ENCODE measurements around the gene SLAMF1.

DNA sequence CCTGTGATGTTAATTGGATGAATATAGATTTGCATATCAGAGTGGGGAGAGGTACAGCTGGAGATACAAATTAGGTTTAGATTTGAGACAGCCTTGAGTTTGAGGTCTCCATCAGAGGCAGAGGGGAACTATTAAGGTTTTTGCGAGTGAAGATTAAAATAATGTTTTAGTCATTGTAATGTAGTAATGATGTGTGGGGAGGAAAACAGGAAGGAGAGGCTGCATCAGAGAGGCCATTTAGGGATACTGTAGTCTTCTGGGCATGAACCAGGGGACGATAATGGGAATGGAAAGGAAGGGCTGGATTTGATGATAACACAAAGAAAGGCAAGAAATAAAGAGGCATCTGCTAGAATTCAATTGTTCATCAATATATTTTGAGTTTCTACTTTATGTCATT lies 77.0 kb downstream of the SLAMF1 start:
- TF ChIP-seq, protein P1, sequence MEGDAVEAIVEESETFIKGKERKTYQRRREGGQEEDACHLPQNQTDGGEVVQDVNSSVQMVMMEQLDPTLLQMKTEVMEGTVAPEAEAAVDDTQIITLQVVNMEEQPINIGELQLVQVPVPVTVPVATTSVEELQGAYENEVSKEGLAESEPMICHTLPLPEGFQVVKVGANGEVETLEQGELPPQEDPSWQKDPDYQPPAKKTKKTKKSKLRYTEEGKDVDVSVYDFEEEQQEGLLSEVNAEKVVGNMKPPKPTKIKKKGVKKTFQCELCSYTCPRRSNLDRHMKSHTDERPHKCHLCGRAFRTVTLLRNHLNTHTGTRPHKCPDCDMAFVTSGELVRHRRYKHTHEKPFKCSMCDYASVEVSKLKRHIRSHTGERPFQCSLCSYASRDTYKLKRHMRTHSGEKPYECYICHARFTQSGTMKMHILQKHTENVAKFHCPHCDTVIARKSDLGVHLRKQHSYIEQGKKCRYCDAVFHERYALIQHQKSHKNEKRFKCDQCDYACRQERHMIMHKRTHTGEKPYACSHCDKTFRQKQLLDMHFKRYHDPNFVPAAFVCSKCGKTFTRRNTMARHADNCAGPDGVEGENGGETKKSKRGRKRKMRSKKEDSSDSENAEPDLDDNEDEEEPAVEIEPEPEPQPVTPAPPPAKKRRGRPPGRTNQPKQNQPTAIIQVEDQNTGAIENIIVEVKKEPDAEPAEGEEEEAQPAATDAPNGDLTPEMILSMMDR (IDR thresholded peaks at IDR 0.05; ENCODE audit: low read depth, low read length): no peak
- no peak for TF ChIP-seq EZH2phosphoT487 (IDR thresholded peaks at IDR 0.05; ENCODE audit: low read depth)
